HEK293 (cell line): ENCODE measurements around the gene VKORC1.

Experiments
- GLI2 ChIP-seq: fragments of 450-650 bp; formaldehyde crosslinking; IDR thresholded peaks from 2 replicates; pipeline ENCODE4; 2017; ENCODE audit warnings: missing biosample characterization, missing genetic modification characterization, low read depth, borderline replicate concordance
- KLF1 ChIP-seq: fragments of 450-650 bp; formaldehyde crosslinking; IDR thresholded peaks from 2 replicates; pipeline ENCODE4 v1.5.1; 2016; ENCODE audit warnings: missing biosample characterization, missing genetic modification characterization
- KLF10 ChIP-seq: fragments of 450-650 bp; IDR thresholded peaks from 2 replicates; pipeline ENCODE4 v1.5.1; 2018; ENCODE audit warnings: missing biosample characterization, mild to moderate bottlenecking, missing genetic modification characterization
- MEIS1 ChIP-seq: sonication (generic); formaldehyde crosslinking; IDR thresholded peaks from 2 replicates; pipeline ENCODE4 v1.8.1; 2022; ENCODE audit warnings: missing genetic modification reagents, mild to moderate bottlenecking, borderline replicate concordance
- PATZ1 ChIP-seq: fragments of 450-650 bp; formaldehyde crosslinking; IDR thresholded peaks from 2 replicates; pipeline ENCODE4 v1.5.1; 2016; ENCODE audit warnings: missing biosample characterization, missing genetic modification characterization
- SALL2 ChIP-seq: fragments of 450-650 bp; formaldehyde crosslinking; IDR thresholded peaks from 2 replicates; pipeline ENCODE4 v1.5.0; 2017; ENCODE audit warnings: missing biosample characterization, mild to moderate bottlenecking, missing genetic modification characterization, borderline replicate concordance
- TRIM28 ChIP-seq: IDR thresholded peaks from 2 replicates; pipeline ENCODE4 v1.6.1; 2011; ENCODE audit warnings: low read length, control low read depth, borderline replicate concordance
- TSHZ1 ChIP-seq: fragments of 450-650 bp; formaldehyde crosslinking; IDR thresholded peaks from 2 replicates; pipeline ENCODE4 v1.5.1; 2016; ENCODE audit warnings: missing biosample characterization, missing genetic modification characterization, borderline replicate concordance
- YY2 ChIP-seq: fragments of 450-650 bp; formaldehyde crosslinking; IDR thresholded peaks from 2 replicates; pipeline ENCODE4 v1.5.1; 2016; ENCODE audit warnings: missing biosample characterization, missing genetic modification characterization
- ZBTB11 ChIP-seq: fragments of 450-650 bp; formaldehyde crosslinking; conservative IDR thresholded peaks from 2 replicates; pipeline ENCODE4 v1.5.1; 2016; ENCODE audit warnings: low read depth, missing biosample characterization, missing genetic modification characterization
- ZIC2 ChIP-seq: fragments of 450-650 bp; formaldehyde crosslinking; IDR thresholded peaks from 2 replicates; pipeline ENCODE4 v1.5.1; 2016; ENCODE audit warnings: missing biosample characterization, missing genetic modification characterization
- ZNF114 ChIP-seq: fragments of 450-650 bp; formaldehyde crosslinking; IDR thresholded peaks from 2 replicates; pipeline ENCODE4 v1.5.0; 2017; ENCODE audit warnings: missing biosample characterization, missing genetic modification characterization
- ZNF133 ChIP-seq: fragments of 450-650 bp; formaldehyde crosslinking; IDR thresholded peaks from 2 replicates; pipeline ENCODE4 v1.5.1; 2016; ENCODE audit warnings: missing biosample characterization, missing genetic modification characterization
- ZNF138 ChIP-seq: fragments of 450-650 bp; formaldehyde crosslinking; IDR thresholded peaks from 2 replicates; pipeline ENCODE4 v1.5.1; 2016; ENCODE audit warnings: missing biosample characterization, missing genetic modification characterization, borderline replicate concordance
- ZNF155 ChIP-seq: fragments of 450-650 bp; formaldehyde crosslinking; IDR thresholded peaks from 2 replicates; pipeline ENCODE4 v1.5.1; 2016; ENCODE audit warnings: missing biosample characterization, missing genetic modification characterization
- ZNF202 ChIP-seq: fragments of 450-650 bp; formaldehyde crosslinking; IDR thresholded peaks from 2 replicates; pipeline ENCODE4 v1.5.1; 2016; ENCODE audit warnings: missing biosample characterization, missing genetic modification characterization, borderline replicate concordance
- ZNF354C ChIP-seq: fragments of 450-650 bp; formaldehyde crosslinking; IDR thresholded peaks from 2 replicates; pipeline ENCODE4 v1.5.1; 2016; ENCODE audit warnings: missing biosample characterization, missing genetic modification characterization, low read depth, borderline replicate concordance
- ZNF37A ChIP-seq: fragments of 450-650 bp; IDR thresholded peaks from 2 replicates; pipeline ENCODE4 v1.5.1; 2018; ENCODE audit warnings: missing biosample characterization, missing genetic modification characterization
- ZNF433 ChIP-seq: fragments of 450-650 bp; formaldehyde crosslinking; IDR thresholded peaks from 2 replicates; pipeline ENCODE4 v1.5.1; 2016; ENCODE audit warnings: missing biosample characterization, missing genetic modification characterization, low read depth
- ZNF514 ChIP-seq: fragments of 450-650 bp; formaldehyde crosslinking; IDR thresholded peaks from 2 replicates; pipeline ENCODE4 v1.5.1; 2016; ENCODE audit warnings: missing biosample characterization, missing genetic modification characterization
- ZNF518A ChIP-seq: fragments of 450-650 bp; formaldehyde crosslinking; conservative IDR thresholded peaks from 2 replicates; pipeline ENCODE4 v1.5.1; 2016; ENCODE audit warnings: low read depth, missing biosample characterization, missing genetic modification characterization
- ZNF629 ChIP-seq: fragments of 450-650 bp; formaldehyde crosslinking; IDR thresholded peaks from 2 replicates; pipeline ENCODE4 v1.5.1; 2017; ENCODE audit warnings: missing biosample characterization, missing genetic modification characterization
- ZNF76 ChIP-seq: fragments of 450-650 bp; formaldehyde crosslinking; IDR thresholded peaks from 2 replicates; pipeline ENCODE4; 2016; ENCODE audit warnings: low read depth, missing biosample characterization, missing genetic modification characterization, borderline replicate concordance
- ZNF776 ChIP-seq: fragments of 450-650 bp; formaldehyde crosslinking; IDR thresholded peaks from 2 replicates; pipeline ENCODE4 v1.5.0; 2017; ENCODE audit warnings: missing biosample characterization, missing genetic modification characterization, borderline replicate concordance
- ZNF791 ChIP-seq: fragments of 450-650 bp; formaldehyde crosslinking; IDR thresholded peaks from 2 replicates; pipeline ENCODE4 v1.5.1; 2016; ENCODE audit warnings: missing biosample characterization, missing genetic modification characterization

Gene VKORC1

GRCh38 chr16:31117384-31118222 lies 23.0 kb upstream of the VKORC1 start, which contains the start of gene KAT8 (continued):
- TF ChIP-seq ZBTB11 (tag by site-specific recombination) (peak; percentile 88), TSHZ1 (tag by site-specific recombination) (no peak; the same call in 1 of the 2 replicates), KLF10 (tag by site-specific recombination) (peak; percentile 60; the same call in 1 of the 2 replicates), ZNF354C (no peak), PATZ1 (tag by site-specific recombination) (no peak), YY2 (peak; percentile 96), ZNF518A (tag by site-specific recombination) (peak; percentile 95), ZNF202 (tag by site-specific recombination) (no peak; the same call in 1 of the 2 replicates), ZNF514 (tag by site-specific recombination) (no peak), TRIM28 (no peak), MEIS1 (CRISPR knock-in tag) (no peak), ZNF37A (tag by site-specific recombination) (no peak), GLI2 (tag by site-specific recombination) (no peak; the same call in 1 of the 2 replicates), ZNF776 (no peak), ZNF114 (tag by site-specific recombination) (no peak), ZIC2 (tag by site-specific recombination) (no peak), SALL2 (tag by site-specific recombination) (no peak), ZNF629 (peak; percentile 98), ZNF133 (no peak), ZNF433 (peak; percentile 64), ZNF791 (tag by site-specific recombination) (no peak), ZNF76 (tag by site-specific recombination) (peak; percentile 21; the same call in 1 of the 2 replicates), ZNF138 (tag by site-specific recombination) (no peak), KLF1 (no peak), ZNF155 (tag by site-specific recombination) (no peak)
